ENCODE measurements around the gene MS4A6E.
A peak's percentile ranks its signal among the peaks of the same experiment; 100 is the strongest.
"Not testable (repeated sequence)": the region's sequence is repeated elsewhere in the genome, so short reads cannot be mapped to it uniquely, and the experiment has no call there.

The MS4A6E gene

GRCh38 chr11:60334005-60334620 is 7.1 kb downstream of the MS4A6E start:
- DNase-seq (ENCODE audit: low read depth, low spot score): no peak
- H3K27ac ChIP-seq: no peak overlapping the region

GRCh38 chr11:60336767-60337391 is 9.8 kb downstream of the MS4A6E start:
- H3K27ac ChIP-seq: no peak overlapping the region
- DNase-seq (ENCODE audit: low read depth, low spot score): no peak

DNA sequence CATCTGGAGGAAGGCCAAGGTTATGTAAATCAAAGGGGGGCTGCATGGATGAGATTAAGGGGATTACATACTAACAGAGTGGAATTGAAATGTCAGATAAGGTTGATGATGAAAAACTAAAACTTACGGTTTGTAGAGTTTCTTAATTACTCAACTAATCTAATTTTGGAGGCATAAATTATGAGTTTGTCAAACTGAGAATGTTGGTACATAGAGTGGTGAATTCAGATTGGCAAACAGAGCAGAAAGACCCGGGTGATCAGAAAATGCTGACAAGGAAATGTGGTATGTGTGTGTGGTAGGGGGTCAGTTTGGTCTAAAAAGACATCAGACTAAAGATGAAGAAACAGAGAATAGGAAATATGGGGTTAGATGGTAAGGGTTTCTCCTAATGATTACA is 11.0 kb downstream of the MS4A6E start:
- no peak overlapping the region for H3K27ac ChIP-seq
- no peak for DNase-seq (ENCODE audit: low read depth, low spot score)

DNA sequence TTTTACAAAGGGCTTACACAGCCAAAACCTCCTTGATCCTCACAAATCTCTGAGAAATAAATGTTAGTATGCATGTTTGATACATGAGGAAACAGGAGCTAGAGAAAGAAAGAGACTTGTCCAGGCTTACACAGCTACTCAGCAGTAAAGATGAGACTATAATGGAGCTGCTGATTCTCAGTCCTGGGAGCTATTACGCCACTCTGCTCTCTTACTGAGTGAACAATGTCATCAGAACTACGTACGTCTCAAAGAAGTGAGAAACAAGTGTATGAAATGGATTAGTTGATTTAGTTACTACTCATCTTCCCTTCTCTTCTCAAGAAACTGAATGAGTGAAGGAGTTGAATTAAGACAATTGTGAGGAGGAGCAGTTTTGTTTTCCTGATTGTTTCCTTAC is 12.3 kb downstream of the MS4A6E start:
- DNase-seq (ENCODE audit: low read depth, low spot score): no peak
- no peak overlapping the region for H3K27ac ChIP-seq

DNA sequence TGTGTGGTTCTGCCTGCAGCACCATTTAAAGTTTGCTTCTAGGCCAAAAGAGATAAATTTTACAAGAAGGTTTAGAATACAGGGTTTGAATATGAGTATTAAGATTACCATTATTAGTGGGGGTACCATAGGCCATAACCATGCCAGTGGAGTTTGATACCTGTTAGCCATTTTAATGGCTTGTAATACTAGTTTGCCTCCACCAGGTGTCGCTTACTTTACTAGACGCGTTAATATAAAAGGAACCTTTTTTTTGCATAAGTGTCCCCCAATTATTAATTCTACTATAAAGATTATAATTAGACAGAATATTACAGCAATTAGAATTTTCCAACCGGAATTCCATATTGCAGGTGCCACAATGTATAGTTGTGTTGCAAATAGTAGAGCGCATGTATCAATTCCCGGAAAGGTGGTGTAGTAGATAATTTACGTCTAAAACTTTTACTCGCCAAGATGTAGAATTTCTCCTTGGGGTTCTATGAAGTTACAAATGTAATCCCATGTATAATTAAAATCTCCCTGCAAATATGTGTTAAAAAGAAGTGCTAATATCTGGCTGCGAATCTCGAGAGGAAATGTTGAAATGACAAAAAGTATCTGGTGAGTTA is 16.1 kb downstream of the MS4A6E start:
- no peak for DNase-seq (ENCODE audit: low read depth, low spot score)
- no peak overlapping the region for H3K27ac ChIP-seq

GRCh38 chr11:60344146-60344545 is 17.1 kb downstream of the MS4A6E start:
- no peak overlapping the region for H3K27ac ChIP-seq
- DNase-seq (ENCODE audit: low read depth, low spot score): no peak

- no peak for DNase-seq (ENCODE audit: low read depth, low spot score)
- H3K27ac ChIP-seq: no peak overlapping the region
Observed at GRCh38 chr11:60345489-60345888, 18.4 kb downstream of the MS4A6E start.

DNA sequence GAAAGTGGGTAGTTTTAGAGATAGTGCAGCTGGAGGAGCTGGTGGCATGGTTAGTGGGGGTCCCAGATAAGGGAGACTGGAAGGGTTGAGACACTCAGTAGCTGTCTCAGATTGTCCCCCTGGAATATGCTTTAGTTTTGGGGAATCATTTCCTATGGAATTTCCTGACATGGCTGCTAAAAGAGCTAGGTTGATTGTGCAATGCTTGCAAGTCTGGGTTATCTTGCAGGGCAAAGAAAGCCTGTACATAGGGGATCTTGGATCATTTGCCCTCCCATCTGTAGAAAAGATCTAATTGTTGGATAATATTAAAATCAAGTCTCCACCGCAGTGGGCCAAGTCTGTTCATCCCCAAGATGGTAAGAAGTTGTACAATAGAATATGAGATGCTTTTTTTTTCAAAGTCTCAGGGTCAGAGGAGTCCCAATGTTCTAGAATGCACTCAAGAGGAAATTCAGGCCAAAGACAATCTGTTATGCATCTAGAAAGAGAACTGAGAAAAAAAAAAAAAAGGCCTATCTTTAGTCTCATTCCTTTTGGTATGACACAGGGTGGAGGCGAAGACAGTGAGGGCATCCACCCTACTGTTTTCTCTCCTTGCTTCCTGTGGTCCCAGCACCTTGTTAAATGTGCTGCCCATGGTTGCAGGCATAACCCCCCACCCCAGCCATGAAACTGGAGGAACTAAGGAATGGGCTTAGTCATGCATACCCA is 20.2 kb downstream of the MS4A6E start:
- no peak overlapping the region for H3K27ac ChIP-seq
- DNase-seq (ENCODE audit: low read depth, low spot score): no peak

- DNase-seq (ENCODE audit: low read depth, low spot score): no peak
- H3K27ac ChIP-seq: no peak overlapping the region
Observed at GRCh38 chr11:60348116-60348515, 21.1 kb downstream of the MS4A6E start.

DNA sequence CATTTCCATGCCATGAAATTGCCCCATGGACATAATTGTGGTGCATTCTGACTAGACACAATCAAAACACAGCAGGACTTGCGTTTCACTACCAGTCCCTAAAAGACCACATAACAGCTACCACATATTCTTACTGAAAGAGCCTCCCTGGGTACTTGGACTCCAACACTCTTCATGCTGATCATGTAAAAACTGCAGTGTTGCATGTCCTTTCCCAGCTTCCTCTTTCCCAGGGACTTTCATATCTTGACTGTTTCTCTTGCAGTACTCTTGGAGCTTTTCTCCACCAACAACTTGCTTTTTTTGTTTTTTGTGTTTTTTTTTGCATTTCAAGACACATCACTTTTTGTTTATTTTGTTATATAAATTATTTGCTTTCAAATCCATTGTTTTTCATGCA is 22.9 kb downstream of the MS4A6E start:
- no peak for DNase-seq (ENCODE audit: low read depth, low spot score)
- no peak overlapping the region for H3K27ac ChIP-seq

DNA sequence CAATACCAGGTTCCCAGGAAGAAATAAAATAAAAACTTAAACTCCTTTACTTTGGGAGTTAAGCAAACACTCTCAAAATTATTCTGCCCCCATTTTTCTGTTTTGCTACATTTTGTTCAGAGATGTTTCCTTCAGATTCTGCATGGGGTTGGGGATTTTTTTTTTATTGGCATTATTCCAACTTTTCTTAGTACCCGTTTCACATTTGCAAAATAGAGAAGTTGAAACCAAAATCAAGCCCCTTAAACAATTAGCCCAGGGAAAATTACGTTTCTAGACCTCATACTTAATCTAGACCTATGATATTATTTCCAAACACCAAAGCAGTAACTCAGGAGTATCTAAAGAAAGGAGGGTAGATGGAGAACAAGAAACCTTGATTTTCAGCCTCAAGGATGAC is 30.7 kb downstream of the MS4A6E start:
- H3K27ac ChIP-seq: no peak overlapping the region
- DNase-seq (ENCODE audit: low read depth, low spot score): no peak

GRCh38 chr11:60360621-60361020 is 33.6 kb downstream of the MS4A6E start:
- no peak overlapping the region for H3K27ac ChIP-seq
- no peak for DNase-seq (ENCODE audit: low read depth, low spot score)

DNA sequence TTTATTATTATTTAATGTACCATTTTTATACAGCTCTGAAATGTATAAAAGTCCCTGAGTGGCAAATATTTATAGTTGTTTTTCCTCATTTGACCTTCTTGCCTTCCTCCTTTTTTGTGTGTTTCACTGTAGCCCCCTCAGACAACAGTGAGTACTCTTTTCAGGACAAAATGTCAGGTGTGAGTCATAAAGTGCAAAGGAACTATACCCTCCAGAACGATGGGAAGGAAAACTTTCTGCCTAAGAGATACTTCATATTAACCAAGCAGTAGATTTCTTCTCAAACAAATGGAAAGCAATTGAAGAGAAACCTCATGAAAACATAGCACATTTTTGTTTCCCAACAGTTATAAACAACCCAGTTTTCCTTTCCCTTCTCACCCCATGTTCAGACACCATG is 35.2 kb downstream of the MS4A6E start:
- no peak overlapping the region for H3K27ac ChIP-seq

GRCh38 chr11:60363542-60364470 is 36.8 kb downstream of the MS4A6E start:
- DNase-seq (ENCODE audit: low read depth, low spot score): no peak
- H3K27ac ChIP-seq: no peak overlapping the region

More for the DNA sequence above, 35.2 kb downstream of the MS4A6E start:
- no peak for DNase-seq (ENCODE audit: low read depth, low spot score)

GRCh38 chr11:60366262-60366904 is 39.3 kb downstream of the MS4A6E start:
- not testable (repeated sequence) for DNase-seq (ENCODE audit: low read depth, low spot score); H3K27ac ChIP-seq

- DNase-seq (ENCODE audit: low read depth, low spot score): no peak
- H3K27ac ChIP-seq: no peak overlapping the region
Observed at GRCh38 chr11:60367009-60367408, 40.0 kb downstream of the MS4A6E start.

DNA sequence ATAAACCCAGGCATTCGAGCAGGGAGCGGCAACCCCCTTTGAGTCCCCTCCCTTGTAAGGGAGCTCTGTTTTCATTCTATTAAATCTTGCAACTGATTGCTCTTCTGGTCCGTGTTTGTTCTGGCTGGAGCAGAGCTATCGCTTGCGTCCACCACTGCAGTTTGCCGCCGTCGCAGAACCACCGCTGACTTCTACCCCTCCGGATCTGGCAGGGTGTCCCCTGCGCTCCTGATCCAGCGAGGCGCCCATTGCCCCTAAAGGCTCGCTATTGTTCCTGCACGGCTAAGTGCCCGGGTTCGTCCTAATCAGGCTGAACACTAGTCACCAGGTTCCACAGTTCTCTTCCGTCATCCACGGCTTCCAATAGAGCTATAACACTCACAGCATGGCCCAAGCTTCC is 40.8 kb downstream of the MS4A6E start:
- no peak for DNase-seq (ENCODE audit: low read depth, low spot score)

DNA sequence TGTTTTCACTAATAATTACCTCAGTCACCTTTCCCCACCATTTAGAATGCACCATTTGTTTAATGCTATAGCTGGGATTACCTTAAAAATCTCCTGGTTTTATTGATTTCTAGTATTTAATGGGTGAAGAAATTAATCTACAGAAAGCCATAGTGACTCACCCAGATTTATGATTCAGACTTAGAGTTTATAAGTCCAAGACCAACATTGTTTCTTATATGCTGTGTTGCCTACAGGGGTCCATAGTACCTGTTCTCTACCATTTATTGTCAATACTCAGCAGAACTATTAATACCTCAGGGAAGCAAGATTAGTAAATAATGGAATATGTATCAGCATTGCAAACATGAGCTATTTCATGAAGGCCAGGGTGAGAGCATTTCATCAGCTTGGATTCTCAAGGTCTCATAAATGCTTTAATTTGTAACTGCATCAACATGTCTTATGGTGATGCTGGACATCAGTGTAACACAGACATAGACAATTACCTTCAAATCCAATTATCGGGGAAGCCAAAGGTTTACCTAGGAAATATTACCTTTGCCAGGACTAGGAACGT is 43.3 kb downstream of the MS4A6E start:
- no peak for DNase-seq (ENCODE audit: low read depth, low spot score)
- peak overlapping the region; percentile 55 for H3K27ac ChIP-seq

More for the DNA sequence above, 40.8 kb downstream of the MS4A6E start:
- H3K27ac ChIP-seq: no peak overlapping the region

- H3K27ac ChIP-seq: peak overlapping the region; percentile 55
- DNase-seq (ENCODE audit: low read depth, low spot score): peak; percentile 50
Observed at GRCh38 chr11:60370811-60371298, 43.8 kb downstream of the MS4A6E start.
